Loucy (cell line): ENCODE results near the gene SELENOS.

Experiments
- CTCF ChIP-seq: fragments of 200-600 bp; sonication (generic); conservative IDR thresholded peaks from 2 replicates; pipeline ENCODE4 v1.5.1; 2014; ENCODE audit warnings: mild to moderate bottlenecking, antibody characterized with exemption, low read length
- EZH2phosphoT487 ChIP-seq: fragments of 200-600 bp; IDR thresholded peaks from 2 replicates; pipeline ENCODE4 v1.6.1; 2018; ENCODE audit warnings: antibody characterized with exemption, mild to moderate bottlenecking, moderate library complexity, borderline replicate concordance

- TF ChIP-seq EZH2phosphoT487 (no peak), CTCF (no peak)
Measured at GRCh38 chr15:101250341-101250831, 26.9 kb downstream of the SELENOS start.
